HG02588 (cell line): Measurements from ENCODE around the gene SNRPA.
"Not testable (repeated sequence)": the region's sequence is repeated elsewhere in the genome, so short reads cannot be mapped to it uniquely, and the experiment has no call there.

Experiments
- ATAC-seq: cut with Tn5 transposase; IDR thresholded peaks from one replicate; pipeline ENCODE4 v1.9.1; 2021; ENCODE audit warnings: mild to moderate bottlenecking, moderate library complexity; ENCODE audit not compliant: unreplicated experiment

Gene SNRPA

DNA sequence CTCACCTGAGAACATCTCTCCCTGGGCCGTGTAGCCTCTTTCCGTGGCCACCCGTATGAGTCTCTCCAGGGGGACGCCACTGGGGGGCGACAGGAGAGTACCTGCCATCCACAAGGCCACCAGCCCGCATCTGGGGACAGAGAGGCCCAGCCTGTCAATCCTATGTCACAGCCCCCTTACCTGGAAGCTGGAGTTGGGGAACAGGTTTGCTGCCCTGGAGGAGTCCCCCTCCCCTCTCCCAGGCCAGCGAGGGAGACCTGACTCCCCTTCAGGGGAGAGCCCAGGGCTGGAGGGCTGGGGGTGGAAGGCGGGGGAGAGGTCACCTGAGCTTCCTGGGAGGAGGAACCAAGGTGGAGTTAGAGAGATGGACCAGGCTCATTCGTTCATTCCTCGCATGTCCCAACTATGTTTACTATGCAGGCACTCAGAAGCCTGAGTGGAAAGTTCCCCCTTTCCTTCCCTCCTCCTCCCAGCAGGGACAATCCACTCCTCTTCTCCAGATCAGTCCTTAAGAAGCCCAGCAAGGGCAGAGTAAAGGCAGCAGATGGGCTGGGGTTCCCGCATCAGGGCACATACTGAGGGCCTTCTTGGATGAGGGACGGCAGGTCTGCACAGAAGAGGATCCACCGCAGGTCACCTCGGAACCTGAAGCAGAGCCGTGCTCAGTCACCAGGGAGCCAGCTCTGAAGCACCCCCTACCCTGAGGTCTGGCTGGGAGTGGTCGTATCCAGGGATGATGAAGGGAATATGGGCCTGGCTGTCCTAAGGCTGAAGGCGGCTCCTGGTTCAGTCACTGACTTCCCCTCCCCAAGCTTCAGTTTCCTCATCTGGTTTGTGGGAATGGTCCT is 6.2 kb upstream of the SNRPA start:
- no peak for ATAC-seq

DNA sequence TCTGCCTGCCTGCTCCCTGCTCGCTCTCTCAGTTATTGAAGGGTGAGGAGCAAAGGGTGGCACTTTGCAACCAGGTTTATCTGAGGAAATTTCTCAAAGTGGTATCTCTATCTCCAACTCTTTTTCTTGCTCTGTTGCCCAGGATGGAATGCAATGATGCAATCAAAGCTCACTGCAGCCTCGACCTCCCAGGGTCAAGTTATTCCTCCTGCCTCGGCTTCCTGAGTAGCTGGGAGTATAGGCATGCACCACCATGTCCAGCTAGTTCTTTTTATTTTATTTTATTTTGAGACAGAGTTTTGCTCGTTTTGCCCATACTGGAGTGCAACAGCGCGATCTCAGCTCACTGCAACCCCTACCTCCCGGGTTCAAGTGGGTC is 5.6 kb upstream of the SNRPA start:
- ATAC-seq, result no peak

DNA sequence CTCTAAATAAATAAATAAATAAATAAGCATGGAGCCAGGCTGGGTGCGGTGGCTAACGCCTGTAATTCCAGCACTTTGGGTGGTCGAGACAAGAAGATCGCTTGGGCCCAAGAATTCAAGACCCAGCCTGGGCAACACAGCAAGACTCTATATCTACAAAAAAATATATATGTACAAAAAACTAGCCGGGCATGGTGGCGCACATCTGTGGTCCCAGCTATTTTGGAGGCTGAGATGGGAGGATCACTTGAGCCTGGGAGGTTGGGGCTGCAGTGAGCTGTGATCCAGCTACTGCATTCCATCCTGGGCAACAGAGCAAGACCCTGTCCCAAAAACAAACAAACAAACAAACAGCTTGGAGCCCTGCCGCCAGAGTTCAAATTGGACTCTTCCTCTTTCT is 3.5 kb upstream of the SNRPA start:
- ATAC-seq, result no peak

DNA sequence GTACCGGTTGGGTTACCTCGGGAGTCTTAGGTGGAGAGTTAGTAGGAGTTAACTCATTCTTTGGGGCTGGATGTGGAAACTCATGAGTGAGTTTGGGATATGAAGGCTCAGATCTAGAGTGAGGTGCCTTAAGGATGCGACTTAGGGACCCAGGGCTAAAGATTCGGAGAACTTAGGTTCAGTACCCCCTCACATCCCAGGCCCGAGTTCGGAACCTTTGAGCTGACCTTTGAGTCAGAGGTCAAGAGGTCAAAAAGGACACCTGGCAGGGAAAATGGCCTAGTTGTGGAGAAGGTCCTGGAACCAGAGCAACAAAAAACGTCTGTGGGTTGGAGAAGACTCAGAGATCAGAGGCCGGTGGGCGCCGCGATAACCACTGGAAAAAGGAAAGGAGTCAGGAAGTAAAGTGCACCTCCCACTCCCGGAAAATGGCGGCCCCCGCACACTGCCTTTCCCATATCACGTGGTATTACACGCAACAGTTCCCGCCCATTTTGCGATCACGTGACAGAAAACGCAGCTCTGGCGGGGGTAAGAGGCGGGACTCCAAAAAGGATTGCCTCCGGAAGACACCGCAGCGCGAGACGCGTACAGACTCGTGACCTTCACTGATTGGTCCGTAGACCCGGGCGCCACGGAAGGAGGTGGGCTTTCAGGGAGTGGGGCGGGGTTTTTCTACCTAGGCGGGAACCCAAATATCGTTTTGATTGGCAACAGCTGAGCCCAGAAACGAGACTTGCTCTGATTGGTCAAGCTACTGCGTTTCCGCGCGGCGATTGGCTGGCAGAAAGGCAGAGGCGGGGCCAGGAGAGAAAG is 737 bp upstream of the SNRPA start, which contains the start of gene ACTMAP:
Gene ACTMAP, minus strand, starts transcription at position 420 of the 816 bp plus-strand sequence. CDS start 674 bp downstream, outside the sequence.
- peak; percentile 83 for ATAC-seq

DNA sequence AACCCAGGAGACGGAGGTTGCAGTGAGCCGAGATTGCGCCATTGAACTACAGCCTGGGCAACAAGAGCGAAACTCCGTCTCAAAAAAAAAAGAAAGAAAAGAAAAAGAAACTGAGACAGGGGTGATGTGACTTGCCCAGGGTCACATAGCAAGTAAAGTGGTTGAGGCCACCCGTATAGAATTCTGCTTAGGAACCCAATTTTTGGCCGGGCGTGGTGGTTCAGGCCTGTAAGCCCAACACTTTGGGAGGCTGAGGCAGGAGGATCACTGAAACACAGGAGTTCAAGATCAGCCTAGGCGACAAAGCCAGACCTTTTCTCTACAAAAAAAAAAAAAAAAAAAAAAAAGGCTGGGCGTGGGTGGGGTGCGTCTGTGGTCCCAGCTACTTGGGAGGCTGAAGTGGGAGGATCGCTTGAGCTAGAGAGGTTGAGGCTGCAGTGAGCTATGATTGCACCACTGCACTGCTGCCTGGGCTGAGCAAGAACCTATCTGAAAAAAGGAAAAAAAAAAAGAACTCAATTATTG is 1.3 kb downstream of the SNRPA start:
- ATAC-seq, result no peak

DNA sequence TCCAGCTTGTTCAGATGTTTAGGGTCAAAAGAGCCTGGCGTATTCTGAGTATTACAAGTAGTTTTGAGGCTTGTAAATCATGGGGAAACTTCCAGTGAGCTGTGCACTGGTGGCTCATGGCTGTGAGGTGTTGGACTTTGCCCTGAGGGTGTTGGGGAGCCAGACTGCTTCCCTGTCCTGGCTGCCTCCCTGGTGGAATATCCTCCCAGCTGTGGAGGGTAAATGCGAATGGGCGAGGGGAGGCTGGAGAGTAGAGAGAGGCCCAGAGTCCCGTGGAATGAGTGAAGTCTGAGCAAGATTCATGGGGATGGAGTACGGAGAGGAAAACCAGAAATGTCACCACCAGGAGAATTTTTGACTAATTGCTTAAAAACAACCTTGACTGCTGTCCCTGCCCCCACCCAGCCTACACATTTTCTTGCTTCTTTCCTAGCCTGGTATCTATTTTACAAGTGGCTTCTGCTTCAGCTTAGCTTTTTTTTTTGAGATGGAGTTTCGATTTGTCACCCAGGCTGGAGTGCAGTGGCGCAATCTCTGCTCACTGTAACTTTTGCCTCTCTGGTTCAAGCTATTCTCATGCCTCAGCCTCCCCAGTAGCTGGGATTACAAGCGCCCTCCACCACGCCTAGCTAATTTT is 3.7 kb downstream of the SNRPA start:
- ATAC-seq, result no peak

DNA sequence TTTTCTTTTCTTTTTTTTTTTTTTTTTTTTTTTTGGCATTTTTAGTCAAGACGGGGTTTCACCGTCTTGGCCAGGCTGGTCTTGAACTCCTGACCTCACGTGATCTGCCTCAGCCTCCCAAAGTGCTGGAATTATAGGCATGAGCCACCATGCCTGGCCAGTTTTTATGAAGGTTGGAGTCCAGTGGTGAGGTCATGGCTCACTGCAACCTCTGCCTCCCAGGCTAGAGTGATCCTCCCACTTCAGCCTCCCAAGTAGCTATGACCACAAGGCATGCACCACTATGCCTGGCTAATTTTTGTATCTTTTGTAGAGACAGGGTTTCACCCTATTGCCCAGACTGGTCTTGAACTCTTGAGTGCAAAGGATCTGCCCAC is 4.2 kb downstream of the SNRPA start:
- ATAC-seq, result no peak

DNA sequence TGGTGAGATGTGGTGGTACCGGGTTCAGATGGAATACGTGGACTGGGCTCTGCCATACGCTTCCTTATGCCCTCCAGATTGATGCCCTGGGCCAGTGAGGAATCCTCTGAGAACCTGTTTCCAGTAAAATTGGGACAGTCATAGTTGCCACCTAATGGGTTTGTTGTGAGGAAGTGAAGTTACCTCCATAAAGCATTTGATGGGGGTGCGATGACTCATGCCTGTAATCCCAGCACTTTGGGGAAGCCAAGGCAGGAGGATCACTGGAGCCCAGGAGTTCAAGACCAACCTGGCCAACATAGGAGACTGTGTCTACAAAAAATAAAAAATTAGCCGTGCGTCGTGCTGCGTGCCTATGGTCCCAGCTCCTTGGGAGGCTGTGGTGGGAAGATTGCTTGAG is 4.8 kb downstream of the SNRPA start:
- ATAC-seq, result no peak

DNA sequence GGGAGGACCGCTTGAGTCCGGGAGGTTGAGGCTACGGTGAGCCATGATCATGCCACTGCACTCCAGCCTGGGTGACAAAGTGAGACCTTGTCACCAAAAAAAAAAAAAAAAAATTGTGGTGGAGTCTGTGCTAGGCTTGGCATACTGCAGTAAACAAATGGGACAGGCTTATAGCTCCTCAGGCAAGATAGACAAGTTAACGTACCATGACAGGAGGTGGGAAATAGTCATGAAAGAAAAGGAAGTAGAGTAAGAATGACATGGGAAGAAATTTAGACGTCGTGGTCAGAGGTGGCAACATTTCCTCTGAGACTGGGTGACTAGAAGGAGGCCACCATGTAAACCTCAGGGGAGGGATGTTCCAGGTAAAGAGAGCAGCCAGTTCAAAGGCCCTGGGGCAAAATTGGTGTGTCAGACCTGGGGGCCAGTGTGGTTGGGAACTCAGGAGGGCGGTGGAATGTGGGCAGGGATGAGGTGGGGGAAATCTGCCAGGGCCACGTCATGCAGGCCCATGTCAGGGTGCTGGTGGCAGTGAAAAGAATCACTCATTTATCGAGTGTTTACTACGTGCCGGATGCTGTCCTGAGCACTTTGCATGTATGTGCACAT is 5.6 kb downstream of the SNRPA start:
- no peak for ATAC-seq

DNA sequence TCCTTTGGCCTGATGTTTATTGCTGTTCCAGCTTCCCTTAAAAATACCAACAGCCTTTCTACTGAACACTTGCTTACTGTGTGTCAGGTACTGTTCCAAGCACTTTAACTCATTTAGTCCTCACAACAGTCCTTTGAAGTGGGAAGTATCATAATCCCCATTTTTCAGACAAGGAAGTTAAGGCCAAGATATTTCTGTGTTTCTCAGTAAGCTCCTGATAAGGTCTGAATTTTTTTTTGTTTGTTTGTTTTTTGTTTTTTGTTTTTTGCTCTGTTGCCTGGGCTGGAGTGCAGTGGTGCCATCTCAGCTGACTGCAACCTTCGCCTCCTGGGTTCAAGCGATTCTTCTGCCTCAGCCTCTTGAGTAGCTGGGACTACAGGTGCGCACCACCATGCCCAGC is 7.5 kb downstream of the SNRPA start:
- no peak for ATAC-seq

DNA sequence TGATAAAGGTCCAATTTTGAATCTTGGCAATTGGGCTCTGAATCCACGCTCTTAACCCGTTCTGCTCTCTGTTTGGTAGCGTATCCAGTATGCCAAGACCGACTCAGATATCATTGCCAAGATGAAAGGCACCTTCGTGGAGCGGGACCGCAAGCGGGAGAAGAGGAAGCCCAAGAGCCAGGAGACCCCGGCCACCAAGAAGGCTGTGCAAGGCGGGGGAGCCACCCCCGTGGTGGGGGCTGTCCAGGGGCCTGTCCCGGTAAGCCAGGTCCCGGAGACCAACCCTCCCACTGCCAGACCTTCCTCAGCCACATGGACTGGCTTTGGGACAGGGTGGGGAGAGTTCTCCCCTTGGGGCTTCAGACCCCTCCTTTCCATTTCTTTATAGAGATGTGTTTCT is 8.3 kb downstream of the SNRPA start:
- no peak for ATAC-seq

DNA sequence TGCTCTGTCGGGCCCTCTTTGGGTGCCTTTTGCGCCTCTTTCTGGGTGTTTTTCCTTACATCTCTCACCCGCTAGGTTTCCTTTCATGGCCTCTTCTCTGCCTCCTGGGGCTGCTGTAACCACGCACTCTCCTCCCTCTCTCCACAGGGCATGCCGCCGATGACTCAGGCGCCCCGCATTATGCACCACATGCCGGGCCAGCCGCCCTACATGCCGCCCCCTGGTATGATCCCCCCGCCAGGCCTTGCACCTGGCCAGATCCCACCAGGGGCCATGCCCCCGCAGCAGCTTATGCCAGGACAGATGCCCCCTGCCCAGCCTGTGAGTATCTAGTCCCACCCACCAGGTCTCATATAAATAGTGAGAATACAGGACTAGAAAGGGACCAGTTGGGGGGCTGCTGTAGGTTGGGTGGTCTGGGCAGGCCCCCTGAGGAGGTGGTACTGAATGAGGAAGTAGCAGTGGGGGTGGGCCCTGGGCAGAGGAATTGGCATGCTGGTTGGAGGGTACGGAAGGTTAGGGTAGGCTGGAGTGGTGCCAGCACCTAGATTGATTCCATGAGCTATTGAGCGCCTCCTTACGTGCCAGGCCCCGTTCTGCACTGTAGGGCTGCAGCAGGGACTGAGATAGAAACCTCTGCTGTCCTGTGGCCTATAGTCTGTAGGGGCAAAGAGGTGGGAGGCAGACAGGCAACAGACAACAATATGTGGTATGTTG is 11.9 kb downstream of the SNRPA start:
- no peak for ATAC-seq

DNA sequence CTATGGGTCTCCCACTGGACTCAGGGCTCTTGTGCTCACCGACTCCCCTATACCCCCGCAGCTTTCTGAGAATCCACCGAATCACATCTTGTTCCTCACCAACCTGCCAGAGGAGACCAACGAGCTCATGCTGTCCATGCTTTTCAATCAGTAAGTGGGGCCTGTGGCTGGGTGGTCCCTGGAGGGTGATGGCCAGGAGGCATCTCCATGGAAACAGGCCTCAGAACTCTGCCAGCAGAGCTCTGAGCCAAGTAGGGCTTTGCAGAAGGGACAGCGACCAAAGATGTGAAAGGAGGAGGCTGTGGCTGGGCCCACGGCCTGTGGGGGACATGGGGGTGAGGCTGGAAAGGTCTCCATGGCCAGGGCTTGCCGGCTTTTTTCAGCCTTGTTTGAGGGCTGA is 12.5 kb downstream of the SNRPA start:
- no peak for ATAC-seq

DNA sequence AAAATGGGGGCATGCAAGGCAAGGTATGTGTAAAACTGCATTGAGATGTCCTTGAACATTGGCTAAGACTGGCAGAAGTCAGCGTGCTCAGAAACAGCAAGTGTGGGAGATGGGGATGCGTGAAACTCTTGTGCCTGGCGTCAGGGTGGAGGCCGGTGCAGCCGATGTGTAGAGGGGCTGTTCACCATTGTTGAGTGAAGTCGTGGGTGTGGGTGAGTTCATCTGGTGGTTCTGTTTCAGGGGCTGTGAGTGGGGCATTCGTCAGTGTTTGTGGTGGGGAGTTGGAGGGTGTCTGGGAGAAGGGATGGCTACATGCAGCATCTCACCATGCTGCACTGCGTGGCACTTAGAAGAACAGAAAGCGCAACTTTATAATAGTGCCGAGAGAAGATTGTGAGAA is 13.0 kb downstream of the SNRPA start:
- no peak for ATAC-seq

DNA sequence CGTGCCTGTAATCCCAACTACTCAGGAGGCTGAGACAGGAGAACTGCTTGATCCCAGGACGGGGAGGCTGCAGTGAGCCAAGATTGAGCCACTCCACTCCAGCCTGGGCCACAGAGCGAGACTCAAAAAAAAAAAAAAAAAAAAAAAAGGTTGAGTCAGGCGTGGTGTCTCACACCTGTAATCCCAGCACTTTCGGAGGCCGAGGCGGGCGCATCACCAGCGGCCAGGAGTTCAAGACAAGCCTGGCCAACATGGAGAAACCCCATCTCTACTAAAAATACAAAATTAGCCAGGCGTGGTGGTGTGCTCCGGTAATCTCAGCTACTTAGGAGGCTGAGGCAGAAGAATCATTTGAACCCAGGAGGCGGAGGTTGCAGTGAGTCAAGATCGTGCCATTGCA is 15.4 kb downstream of the SNRPA start:
- not testable (repeated sequence) for ATAC-seq

DNA sequence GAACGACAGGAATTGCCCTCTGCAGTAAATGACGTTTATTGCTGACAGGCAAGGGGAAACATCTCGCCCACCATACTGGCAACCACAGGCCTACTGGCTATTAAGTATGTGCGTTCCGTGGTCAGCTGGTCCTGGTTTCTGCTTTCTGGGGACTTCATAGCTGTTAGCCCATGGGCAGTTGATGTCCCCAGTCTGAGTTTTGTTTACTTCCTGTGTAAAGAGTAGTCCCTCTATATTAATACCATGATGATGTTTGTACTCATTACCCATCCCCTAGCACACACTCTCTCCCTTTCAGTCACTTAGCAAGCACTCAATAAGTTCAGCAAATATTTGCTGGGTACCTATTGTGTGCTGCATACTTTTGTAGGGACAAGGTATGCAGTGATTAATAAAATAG is 17.9 kb downstream of the SNRPA start:
- no peak for ATAC-seq

DNA sequence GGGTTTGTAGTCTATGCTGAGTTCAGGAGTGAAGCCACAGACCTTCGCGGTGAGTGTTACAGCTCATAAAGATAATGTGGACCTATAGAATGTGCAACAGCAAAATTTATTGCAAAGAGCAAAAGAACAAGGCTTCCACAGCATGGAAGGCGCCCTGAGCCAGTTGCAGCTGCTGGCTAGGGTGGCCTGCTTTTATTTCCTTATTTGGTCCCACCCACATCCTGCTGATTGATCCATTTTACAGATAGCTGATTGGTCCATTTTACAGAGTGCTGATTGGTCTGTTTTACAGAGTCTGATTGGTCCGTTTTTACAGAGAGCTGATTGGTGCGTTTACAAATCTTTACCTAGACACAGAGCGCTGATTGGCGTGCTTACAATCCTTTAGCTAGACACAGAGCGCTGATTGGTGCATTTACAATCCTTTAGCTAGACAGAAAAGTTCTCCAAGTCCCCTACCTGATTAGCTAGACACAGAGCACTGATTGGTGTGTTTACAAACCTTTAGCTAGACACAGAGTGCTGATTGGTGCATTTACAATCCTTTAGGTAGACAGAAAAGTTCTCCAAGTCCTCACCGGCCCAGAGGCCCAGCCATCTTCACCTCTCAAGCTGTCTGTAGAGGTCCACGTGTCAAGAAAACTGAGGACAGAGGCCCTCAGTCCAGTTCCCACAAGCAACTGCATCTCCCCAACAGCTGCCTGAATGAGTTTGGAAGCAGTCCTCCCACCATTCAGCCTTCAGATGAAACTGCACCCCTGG is 20.3 kb downstream of the SNRPA start:
- not testable (repeated sequence) for ATAC-seq

DNA sequence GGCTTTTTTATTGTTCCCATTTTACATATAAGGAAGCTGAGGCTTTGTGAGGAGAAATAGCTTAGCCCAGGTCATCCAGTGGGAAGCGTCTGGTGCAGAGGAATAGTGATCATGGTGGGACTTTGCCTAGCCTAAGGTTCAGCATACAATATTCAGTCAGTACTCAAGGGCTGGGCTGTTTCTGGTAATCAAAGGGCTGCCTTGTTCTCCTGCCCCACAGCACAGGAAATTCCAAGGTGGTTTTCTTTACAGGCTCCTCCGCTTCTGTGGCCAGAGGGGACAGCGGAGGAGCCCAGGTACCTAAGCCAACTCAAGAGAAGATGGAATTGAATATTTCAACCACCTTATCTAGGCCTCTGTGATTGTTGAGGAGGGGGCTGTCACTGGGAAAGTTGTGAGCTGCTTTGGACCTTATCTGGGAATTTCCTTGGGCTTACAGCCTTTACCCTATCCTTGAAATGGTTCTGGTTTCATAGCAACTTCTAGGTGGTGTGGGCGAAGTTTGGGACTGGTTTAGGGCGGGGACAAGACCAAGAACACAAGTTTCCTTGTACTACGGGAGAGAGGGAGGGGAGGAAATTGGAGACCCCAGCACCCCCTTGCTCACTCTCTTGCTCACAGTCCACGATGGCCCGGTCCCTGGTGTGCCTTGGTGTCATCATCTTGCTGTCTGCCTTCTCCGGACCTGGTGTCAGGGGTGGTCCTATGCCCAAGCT is 24.1 kb downstream of the SNRPA start, which contains the start of gene MIA:
Gene MIA, plus strand, starts transcription at position 606 of the 716 bp plus-strand sequence. Its CDS starts 22 bp downstream, at position 628.
- ATAC-seq, result no peak

DNA sequence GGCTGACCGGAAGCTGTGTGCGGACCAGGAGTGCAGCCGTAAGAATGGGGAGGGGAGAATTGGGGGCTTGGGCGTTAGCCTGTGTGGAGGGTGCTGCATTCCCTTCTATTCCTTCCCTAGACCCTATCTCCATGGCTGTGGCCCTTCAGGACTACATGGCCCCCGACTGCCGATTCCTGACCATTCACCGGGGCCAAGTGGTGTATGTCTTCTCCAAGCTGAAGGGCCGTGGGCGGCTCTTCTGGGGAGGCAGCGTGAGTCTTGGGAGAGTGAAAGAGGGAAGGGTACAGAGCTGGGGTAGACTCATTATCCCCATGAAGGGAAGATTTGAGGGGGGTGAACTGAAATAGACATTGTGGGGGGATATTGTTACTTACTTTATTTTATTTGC is 24.6 kb downstream of the SNRPA start:
- no peak for ATAC-seq
